ENCODE measurements around the gene MSL1. TPM values are rescaled to one million over a fixed set of nuclear protein-coding genes. Genes with fewer than 3 reads are reported as not detected.

MSL1 gene
- total and polyA plus RNA-seq, 2 of the 13 experiments (the other 11 are each of a cell fraction or from before 2014, with no cell fraction given), result 63.8 to 88.5 TPM

DNA sequence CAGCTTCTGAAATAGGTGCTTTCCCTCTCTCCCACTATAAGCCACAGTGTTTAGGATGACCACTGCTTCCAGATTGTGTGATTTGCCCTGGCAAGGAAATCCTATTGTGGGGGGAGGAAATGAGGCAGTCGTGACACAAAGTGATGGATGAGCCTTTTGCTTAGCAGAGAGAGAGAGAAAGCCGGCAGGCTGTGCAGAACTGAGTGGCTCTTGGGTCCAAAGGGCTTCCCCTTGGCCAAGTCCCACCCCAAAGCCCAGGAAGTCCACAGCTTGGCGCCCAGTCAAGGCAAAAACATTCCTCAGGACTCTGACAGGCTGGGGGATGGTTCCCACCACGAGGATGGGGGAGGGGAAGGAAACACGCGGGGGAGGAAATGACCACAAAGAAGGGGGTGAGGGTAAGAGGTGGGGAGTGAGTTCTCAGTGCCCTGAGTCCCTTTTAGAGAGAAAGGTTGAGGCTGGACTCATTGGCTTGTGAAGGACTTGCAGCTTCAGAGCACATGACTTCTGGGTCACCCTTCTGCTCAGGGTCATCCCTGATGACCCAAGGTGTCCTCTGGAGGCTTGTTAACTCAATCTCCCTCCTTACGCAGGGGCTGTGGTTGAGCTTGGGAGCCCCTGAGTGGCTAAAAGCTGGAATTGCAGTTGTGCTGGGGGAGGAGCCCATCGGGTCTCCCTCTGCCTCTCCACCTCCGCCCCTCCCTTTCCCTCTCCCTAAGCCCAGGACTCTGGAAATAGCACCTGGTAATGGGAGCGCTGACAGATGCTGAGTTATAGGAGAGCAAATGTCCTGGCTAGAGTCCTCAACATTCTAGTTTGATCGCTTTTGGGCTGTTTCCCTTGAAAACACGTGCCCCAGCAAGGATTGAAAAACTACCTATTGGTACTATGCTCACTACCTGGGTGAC lies 10.3 kb upstream of the MSL1 start (continued):
- TF ChIP-seq, protein P1, sequence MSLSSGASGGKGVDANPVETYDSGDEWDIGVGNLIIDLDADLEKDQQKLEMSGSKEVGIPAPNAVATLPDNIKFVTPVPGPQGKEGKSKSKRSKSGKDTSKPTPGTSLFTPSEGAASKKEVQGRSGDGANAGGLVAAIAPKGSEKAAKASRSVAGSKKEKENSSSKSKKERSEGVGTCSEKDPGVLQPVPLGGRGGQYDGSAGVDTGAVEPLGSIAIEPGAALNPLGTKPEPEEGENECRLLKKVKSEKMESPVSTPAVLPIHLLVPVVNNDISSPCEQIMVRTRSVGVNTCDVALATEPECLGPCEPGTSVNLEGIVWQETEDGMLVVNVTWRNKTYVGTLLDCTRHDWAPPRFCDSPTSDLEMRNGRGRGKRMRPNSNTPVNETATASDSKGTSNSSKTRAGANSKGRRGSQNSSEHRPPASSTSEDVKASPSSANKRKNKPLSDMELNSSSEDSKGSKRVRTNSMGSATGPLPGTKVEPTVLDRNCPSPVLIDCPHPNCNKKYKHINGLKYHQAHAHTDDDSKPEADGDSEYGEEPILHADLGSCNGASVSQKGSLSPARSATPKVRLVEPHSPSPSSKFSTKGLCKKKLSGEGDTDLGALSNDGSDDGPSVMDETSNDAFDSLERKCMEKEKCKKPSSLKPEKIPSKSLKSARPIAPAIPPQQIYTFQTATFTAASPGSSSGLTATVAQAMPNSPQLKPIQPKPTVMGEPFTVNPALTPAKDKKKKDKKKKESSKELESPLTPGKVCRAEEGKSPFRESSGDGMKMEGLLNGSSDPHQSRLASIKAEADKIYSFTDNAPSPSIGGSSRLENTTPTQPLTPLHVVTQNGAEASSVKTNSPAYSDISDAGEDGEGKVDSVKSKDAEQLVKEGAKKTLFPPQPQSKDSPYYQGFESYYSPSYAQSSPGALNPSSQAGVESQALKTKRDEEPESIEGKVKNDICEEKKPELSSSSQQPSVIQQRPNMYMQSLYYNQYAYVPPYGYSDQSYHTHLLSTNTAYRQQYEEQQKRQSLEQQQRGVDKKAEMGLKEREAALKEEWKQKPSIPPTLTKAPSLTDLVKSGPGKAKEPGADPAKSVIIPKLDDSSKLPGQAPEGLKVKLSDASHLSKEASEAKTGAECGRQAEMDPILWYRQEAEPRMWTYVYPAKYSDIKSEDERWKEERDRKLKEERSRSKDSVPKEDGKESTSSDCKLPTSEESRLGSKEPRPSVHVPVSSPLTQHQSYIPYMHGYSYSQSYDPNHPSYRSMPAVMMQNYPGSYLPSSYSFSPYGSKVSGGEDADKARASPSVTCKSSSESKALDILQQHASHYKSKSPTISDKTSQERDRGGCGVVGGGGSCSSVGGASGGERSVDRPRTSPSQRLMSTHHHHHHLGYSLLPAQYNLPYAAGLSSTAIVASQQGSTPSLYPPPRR (CRISPR knock-in tag; IDR thresholded peaks at IDR 0.05; ENCODE audit: borderline replicate concordance), result peak; percentile 81
- TF ChIP-seq SRSF1 (optimal IDR thresholded peaks at IDR 0.05; ENCODE audit: low read depth, low read length) (no peak), ARID2 (CRISPR knock-in tag; IDR thresholded peaks at IDR 0.05; ENCODE audit: borderline replicate concordance) (no peak), ZNF101 (CRISPR knock-in tag; IDR thresholded peaks at IDR 0.05; ENCODE audit: borderline replicate concordance, low read depth) (no peak), ZSCAN30 (CRISPR knock-in tag; IDR thresholded peaks at IDR 0.05) (no peak), BCL6 (CRISPR knock-in tag; IDR thresholded peaks at IDR 0.05) (peak; percentile 70), PAWR (CRISPR knock-in tag; IDR thresholded peaks at IDR 0.05; ENCODE audit: borderline replicate concordance) (0 out of 2 replicates have a peak, but pooled peaks have one; percentile 39), ZSCAN31 (CRISPR knock-in tag; IDR thresholded peaks at IDR 0.05; ENCODE audit: low read depth) (no peak), CENPT (CRISPR knock-in tag; IDR thresholded peaks at IDR 0.05; ENCODE audit: low read depth) (no peak), ZNF839 (CRISPR knock-in tag; IDR thresholded peaks at IDR 0.05; ENCODE audit: borderline replicate concordance) (peak; percentile 66; the same call in 1 of the 2 replicates), ZFP36 (IDR thresholded peaks at IDR 0.05; ENCODE audit: borderline replicate concordance, low read depth, low read length, partially characterized antibody) (no peak), ETV5 (CRISPR knock-in tag; IDR thresholded peaks at IDR 0.05; ENCODE audit: borderline replicate concordance) (peak; percentile 67), HOXA5 (CRISPR knock-in tag; IDR thresholded peaks at IDR 0.05) (peak; percentile 99), TGIF2 (CRISPR knock-in tag; IDR thresholded peaks at IDR 0.05) (peak; percentile 68; the same call in 1 of the 2 replicates)
- TF ChIP-seq, protein P2, sequence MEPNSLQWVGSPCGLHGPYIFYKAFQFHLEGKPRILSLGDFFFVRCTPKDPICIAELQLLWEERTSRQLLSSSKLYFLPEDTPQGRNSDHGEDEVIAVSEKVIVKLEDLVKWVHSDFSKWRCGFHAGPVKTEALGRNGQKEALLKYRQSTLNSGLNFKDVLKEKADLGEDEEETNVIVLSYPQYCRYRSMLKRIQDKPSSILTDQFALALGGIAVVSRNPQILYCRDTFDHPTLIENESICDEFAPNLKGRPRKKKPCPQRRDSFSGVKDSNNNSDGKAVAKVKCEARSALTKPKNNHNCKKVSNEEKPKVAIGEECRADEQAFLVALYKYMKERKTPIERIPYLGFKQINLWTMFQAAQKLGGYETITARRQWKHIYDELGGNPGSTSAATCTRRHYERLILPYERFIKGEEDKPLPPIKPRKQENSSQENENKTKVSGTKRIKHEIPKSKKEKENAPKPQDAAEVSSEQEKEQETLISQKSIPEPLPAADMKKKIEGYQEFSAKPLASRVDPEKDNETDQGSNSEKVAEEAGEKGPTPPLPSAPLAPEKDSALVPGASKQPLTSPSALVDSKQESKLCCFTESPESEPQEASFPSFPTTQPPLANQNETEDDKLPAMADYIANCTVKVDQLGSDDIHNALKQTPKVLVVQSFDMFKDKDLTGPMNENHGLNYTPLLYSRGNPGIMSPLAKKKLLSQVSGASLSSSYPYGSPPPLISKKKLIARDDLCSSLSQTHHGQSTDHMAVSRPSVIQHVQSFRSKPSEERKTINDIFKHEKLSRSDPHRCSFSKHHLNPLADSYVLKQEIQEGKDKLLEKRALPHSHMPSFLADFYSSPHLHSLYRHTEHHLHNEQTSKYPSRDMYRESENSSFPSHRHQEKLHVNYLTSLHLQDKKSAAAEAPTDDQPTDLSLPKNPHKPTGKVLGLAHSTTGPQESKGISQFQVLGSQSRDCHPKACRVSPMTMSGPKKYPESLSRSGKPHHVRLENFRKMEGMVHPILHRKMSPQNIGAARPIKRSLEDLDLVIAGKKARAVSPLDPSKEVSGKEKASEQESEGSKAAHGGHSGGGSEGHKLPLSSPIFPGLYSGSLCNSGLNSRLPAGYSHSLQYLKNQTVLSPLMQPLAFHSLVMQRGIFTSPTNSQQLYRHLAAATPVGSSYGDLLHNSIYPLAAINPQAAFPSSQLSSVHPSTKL (CRISPR knock-in tag; IDR thresholded peaks at IDR 0.05), result peak; percentile 75
- TF ChIP-seq, protein P3, sequence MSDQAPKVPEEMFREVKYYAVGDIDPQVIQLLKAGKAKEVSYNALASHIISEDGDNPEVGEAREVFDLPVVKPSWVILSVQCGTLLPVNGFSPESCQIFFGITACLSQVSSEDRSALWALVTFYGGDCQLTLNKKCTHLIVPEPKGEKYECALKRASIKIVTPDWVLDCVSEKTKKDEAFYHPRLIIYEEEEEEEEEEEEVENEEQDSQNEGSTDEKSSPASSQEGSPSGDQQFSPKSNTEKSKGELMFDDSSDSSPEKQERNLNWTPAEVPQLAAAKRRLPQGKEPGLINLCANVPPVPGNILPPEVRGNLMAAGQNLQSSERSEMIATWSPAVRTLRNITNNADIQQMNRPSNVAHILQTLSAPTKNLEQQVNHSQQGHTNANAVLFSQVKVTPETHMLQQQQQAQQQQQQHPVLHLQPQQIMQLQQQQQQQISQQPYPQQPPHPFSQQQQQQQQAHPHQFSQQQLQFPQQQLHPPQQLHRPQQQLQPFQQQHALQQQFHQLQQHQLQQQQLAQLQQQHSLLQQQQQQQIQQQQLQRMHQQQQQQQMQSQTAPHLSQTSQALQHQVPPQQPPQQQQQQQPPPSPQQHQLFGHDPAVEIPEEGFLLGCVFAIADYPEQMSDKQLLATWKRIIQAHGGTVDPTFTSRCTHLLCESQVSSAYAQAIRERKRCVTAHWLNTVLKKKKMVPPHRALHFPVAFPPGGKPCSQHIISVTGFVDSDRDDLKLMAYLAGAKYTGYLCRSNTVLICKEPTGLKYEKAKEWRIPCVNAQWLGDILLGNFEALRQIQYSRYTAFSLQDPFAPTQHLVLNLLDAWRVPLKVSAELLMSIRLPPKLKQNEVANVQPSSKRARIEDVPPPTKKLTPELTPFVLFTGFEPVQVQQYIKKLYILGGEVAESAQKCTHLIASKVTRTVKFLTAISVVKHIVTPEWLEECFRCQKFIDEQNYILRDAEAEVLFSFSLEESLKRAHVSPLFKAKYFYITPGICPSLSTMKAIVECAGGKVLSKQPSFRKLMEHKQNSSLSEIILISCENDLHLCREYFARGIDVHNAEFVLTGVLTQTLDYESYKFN (CRISPR knock-in tag; conservative IDR thresholded peaks at IDR 0.05), result peak; percentile 95
